IMR-90 (cell line): Measurements from ENCODE around the gene PHB1.

ENCODE experiments used
- CEBPB ChIP-seq: IDR thresholded peaks from 2 replicates; pipeline ENCODE4 v1.6.1; 2012; ENCODE audit warnings: low read depth, low read length, improper control_type of control experiment
- CHD1 ChIP-seq: IDR thresholded peaks from 2 replicates; pipeline ENCODE4 v1.6.1; 2012; ENCODE audit warnings: low read depth, low read length, improper control_type of control experiment
- CTCF ChIP-seq: conservative IDR thresholded peaks from 2 replicates; pipeline ENCODE4 v1.5.1; 2012; ENCODE audit warnings: mild to moderate bottlenecking, low read depth, low read length, improper control_type of control experiment
- ELK1 ChIP-seq: fragments of 150-350 bp; IDR thresholded peaks from 2 replicates; pipeline ENCODE4 v1.6.1; 2016; ENCODE audit warnings: low read depth, mild to moderate bottlenecking, low read length, moderate library complexity, borderline replicate concordance
- FOS ChIP-seq: fragments of 150-350 bp; IDR thresholded peaks from 2 replicates; pipeline ENCODE4 v1.6.1; 2016; ENCODE audit warnings: low read depth, low read length
- MAFK ChIP-seq: IDR thresholded peaks from 2 replicates; pipeline ENCODE4 v1.6.1; 2012; ENCODE audit warnings: low read depth, low read length, improper control_type of control experiment
- NFE2L2 ChIP-seq: fragments of 150-350 bp; IDR thresholded peaks from 2 replicates; pipeline ENCODE4 v1.6.1; 2016; ENCODE audit warnings: low read depth, mild to moderate bottlenecking, low read length
- POLR2A ChIP-seq: IDR thresholded peaks from 2 replicates; pipeline ENCODE4 v1.6.1; 2012; ENCODE audit warnings: mild to moderate bottlenecking, low read depth, low read length
- RAD21 ChIP-seq: IDR thresholded peaks from 2 replicates; pipeline ENCODE4 v1.6.1; 2012; ENCODE audit warnings: low read length, improper control_type of control experiment
- RCOR1 ChIP-seq: IDR thresholded peaks from 2 replicates; pipeline ENCODE4 v1.6.1; 2012; ENCODE audit warnings: mild to moderate bottlenecking, low read length, improper control_type of control experiment; ENCODE audit not compliant: insufficient replicate concordance
- RFX5 ChIP-seq: IDR thresholded peaks from 2 replicates; pipeline ENCODE4 v1.8.0; 2012; ENCODE audit warnings: low read depth, mild to moderate bottlenecking, low read length, moderate library complexity
- SMC3 ChIP-seq: fragments of 150-350 bp; IDR thresholded peaks from 2 replicates; pipeline ENCODE4 v1.6.1; 2016; ENCODE audit warnings: low read depth, mild to moderate bottlenecking, antibody characterized with exemption, low read length, moderate library complexity
- USF2 ChIP-seq: fragments of 150-350 bp; IDR thresholded peaks from 2 replicates; pipeline ENCODE4 v1.6.1; 2017; ENCODE audit warnings: mild to moderate bottlenecking, antibody characterized with exemption, low read length, low read depth

- TF ChIP-seq CTCF (no peak), SMC3 (no peak), RCOR1 (no peak), RAD21 (no peak), POLR2A (no peak), MAFK (no peak), USF2 (no peak), NFE2L2 (no peak), RFX5 (no peak), CHD1 (no peak), CEBPB (no peak), FOS (no peak), ELK1 (no peak)
Measured at GRCh38 chr17:49363251-49363650, 51.4 kb downstream of the PHB1 start.
